GM21526 (cell line): Measurements from ENCODE around the gene PHGDH.

Source experiments
- ATAC-seq: cut with Tn5 transposase; IDR thresholded peaks from one replicate; pipeline ENCODE4 v1.9.1; 2021; ENCODE audit warnings: moderate library complexity; ENCODE audit not compliant: unreplicated experiment, low FRiP score

The PHGDH gene

DNA sequence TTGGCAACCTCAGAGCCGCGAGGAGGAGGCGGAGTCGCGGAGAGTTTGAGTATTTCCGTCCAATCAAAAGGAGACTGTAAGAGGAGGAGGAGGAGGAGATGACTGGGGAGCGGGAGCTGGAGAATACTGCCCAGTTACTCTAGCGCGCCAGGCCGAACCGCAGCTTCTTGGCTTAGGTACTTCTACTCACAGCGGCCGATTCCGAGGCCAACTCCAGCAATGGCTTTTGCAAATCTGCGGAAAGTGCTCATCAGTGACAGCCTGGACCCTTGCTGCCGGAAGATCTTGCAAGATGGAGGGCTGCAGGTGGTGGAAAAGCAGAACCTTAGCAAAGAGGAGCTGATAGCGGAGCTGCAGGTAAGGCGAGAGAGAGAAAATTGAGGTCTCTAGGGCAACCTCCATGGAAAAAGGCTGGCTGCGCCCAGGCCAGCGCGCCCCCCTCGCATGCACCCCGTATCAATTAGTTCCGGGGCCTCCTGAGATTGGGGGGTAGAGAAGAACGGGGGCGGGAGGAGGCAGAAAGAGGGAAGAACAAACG lies at the start of gene PHGDH:
PHGDH (plus strand) TSS at position 131 of the 538 bp plus-strand sequence; CDS start at position 220, 89 bp downstream.
- ATAC-seq, result peak; percentile 72

DNA sequence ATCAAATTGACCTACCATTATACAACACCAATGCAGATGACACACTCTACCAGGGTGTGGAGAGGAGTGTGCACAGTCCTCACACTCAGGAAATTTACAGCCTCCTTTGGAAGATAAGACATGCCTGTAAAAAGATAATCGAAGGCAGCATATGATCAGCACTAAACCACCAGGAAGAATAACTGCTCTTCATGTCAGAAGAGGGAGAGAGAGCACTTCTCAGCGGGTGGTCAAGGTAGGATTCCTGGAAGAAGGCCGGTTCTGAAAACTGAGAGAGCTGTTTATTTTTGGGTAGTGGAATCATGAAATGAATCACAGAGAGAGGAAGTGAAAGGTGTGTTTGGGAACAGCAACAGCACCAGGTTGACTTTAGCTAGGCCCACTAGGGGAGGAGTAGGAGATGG lies 49.7 kb upstream of the PHGDH start:
- ATAC-seq, result peak; percentile 70

DNA sequence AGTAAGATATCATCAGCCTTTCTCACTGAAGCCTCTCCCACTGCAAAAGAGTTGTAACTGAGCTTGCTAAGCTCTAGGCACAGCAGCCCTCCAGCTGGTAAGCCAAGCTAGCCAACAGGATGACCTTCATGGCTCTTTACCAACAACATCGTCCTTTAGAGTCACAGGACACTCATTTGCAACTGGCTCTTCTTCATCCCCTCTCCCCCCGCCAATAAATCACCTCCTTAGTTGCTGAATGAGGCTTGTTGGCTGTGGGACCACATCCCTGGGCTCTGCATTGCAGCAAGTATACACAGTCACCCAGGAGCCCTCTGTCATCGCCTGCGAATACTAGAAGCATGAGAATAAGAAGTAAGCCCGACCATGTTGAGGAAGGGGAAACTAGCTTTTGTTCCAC lies 47.7 kb upstream of the PHGDH start:
- no peak for ATAC-seq

DNA sequence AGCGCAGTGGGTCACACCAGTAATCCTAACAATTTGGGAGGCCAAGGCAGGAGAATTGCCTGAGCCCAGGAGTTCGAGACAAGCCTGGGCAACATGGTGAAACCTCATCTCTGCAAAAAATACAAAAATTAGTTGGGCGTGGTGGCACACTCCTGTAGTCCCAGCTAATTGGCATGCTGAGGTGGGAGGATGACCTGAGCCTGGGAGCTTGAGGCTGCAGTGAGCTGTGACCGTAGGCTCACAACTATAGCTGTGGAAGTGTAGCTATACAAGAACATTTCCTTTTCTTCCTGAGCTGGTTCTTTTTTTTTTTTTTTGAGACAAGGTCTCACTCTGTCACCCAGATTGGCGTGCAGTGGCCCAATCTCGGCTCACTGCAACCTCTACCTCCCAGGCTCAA lies 44.6 kb upstream of the PHGDH start:
- no peak for ATAC-seq

DNA sequence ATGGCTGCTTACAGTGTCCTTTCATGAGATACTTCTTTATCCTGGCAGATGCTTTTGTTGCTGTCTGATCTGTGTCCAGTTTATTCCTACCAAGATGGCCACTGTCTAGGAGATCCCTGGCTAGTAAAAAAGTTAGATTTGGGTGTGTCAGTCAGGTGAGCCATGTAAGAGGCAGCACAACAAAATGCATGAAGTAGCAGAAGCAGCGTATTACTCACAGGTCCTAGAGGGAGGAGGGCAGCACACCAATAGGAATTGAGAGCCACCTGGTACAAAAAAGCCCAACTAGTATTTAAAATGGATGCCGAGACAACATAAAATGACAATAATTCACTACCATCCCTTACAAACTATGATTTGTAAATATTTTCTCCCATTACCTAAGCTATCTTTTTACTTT lies 40.8 kb upstream of the PHGDH start:
- no peak for ATAC-seq

DNA sequence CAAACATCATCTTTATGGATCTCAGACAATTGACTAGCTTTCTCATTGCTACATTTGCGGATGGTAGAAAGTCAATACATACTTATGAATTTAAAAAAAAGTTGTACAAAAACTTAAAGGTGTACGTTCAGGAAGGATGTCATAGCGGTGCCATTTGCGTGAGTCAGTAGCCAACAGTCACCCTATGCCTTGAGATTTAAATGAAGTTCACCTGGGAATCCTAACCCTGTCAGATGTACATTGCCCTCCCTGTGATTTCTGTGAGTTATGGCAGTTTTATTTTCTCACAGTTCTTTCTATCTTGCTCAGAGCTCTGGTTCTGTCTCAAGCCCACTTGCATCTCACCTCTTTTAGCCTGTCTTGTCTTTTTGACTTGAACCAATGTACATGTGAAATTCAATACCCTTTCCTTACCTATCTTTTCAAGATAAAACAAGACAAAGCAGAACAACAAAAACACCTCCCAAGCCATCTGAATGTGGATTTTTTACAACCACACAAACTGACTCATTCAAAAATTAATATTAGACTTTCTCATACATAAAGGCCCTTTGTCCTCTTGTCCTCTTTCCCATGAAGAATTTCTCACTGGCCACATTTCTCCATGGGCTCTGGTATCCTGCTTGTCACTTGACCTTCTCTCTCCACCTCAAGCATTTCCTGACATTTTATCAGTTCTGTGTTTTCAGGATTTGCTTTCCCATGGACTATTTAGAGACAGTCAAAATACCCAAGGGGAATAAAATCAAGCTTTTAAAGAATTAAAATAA lies 38.4 kb upstream of the PHGDH start:
- ATAC-seq, result no peak

DNA sequence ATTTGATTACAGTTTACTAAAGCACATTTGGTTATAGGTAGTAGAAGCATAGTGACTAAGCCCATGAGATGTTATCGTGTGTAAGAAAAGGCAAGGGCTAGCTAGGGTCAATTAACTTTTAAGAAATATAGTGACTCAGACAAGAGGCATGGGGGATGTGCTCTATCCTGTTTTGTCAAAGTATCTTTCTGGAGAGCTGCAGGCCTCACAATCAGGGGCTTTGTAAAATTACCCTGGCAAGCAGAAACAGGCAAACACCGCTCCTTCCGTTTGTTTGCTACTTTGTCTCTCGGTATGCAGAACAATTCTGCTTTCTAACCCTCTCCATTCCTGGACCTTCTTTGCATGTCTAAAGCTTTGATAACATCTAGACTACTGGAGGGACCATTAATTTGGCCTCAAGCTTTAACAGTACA lies 37.6 kb upstream of the PHGDH start:
- ATAC-seq, result no peak

DNA sequence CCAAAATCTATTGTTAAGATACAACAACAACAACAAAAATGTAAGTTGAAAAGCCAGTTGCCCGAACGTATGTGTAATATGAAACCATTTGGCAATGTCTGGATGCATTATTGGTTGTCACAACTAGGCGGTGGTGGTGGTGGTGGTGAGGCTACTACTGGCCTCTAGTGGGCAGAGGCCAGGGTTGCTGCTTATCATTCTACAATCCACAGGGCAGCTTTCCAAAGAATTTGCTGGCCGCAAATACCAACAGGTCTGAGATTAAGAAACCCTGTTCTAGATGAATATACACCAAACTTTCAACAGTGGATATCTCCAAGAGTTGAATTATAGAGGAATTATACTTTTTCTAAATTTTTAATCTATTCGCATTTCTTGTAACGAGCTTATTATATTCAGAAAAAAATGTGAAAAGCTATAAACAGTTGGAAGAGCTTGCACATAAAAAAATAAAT lies 36.9 kb upstream of the PHGDH start:
- no peak for ATAC-seq

DNA sequence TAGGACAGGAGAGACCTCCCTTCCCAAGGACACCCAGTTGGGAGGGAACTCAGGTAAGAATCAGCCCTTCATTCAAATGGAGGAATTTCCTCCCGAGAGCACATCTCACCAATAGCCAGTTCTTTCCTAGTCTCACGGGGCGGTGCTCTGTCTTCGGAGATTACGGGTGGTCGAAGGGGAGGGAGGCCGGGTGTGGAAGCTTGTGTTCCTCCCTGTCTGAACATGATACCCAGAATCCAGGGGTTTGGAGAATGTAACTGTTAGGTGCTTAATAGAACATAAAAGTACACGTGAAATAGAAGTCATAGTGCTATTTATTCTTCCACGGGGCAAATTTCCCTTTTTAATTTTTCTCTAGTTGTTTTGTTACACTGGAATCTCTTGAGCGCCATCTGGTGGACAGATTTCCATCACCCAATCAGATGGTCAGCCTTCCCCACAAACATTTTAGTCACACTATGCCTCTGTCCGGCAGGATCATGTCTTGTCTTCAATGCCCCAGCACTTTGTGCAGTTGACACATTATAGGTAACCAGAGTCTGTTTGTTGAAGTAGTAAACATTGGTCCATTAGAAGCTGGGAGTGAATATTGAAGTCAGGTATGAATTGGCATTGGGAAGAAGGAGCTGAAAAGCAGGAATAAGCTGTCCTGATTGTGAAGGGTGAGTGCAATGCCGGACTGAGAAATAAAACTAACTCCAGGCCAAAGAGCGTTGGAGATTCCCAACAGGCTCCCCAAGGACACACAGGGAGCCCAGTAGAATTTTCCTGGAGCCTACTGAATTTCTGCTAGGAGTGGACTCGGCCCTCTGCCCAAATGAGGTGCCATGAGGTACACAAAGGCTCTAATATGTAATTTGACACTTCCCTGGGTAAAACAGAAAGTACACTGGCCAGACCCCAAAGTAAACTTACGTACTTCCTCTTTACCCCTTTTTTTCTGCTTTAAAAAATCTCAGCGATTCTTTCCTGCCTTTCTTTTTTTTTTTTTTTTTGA lies 36.1 kb upstream of the PHGDH start:
- no peak for ATAC-seq

DNA sequence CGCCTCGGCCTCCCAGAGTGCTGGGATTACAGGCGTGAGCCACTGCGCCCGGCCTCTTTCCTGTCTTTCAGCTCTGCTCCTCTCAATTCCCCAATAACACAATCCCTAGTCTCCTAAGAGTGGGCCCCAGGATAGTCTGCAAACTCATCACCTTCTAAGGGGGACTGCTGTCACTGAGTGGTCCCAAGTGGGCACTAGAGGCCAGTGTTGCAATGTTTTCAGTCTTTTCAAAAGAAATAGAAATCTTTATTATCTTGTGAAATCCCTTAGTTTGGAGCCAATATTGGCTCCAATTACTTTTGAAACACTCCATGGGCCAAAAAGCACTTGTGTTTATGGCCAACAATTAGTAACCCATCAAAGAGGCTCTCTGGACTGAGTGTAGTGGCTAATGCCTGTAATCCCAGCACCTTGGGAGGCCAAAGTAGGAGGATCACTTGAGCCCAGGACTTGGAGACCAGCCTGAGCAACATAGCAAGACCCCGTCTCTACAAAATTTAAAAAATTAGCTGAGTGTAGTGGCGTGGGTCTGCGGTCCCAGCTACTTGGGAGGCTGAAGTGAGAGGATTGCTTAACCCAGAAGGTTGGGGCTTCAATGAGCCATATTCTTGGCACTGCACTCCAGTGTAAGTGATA lies 35.0 kb upstream of the PHGDH start:
- no peak for ATAC-seq

DNA sequence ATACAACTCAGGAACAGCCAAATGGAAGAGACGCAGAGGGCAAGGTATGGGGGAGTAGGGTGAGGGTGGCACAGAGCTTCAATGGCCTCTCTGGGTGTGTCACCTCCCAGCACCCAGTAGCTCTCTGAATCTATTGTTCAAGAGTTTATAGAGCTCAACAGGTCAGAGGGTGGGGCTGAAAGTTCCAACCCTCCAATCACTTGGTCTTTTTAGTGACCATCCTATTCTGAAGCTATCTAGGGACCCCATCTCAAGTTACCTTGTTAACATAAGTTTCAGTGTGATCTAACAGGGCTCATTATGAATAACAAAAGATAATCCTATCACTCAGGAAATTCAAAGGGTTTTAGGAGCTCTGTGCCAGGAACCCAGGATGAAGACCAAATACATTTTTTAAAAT lies 32.5 kb upstream of the PHGDH start:
- no peak for ATAC-seq

DNA sequence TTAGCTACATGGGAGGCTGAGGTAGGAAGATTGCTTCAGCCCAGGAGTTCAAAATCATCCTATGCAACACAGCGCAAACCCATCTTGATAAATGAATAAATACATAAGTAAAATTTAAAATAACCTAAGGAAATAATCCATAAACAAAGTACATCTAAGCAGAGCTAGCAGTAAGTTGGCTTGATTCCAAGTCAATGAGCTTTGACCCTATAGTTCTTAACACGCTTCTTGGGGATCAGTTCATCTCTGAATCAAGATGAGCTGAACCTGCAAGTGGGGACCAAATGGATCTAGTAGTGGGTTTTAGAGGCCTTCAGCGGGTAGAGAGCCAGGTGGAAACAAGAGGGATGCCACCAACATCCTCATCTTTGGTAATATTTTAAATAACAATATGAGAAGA lies 31.5 kb upstream of the PHGDH start:
- ATAC-seq, result no peak

DNA sequence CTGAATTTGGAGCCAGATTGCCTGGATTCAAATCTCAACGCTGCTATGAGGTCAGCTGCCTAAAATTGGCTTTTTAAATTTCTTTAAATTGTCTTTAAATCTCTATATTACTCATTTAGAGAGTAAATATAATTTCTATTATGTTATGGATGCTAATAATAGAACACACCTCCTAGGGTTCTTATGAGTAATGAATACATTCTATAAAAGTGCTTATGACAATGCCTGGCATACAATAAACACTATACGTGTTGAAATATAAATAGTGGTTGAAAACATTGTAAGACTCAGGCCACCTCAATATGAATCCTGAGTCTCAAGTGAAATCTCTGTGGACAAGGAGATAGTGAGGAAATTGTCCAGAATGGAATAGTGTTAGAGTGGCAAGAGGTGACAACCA lies 31.0 kb upstream of the PHGDH start:
- ATAC-seq, result no peak

DNA sequence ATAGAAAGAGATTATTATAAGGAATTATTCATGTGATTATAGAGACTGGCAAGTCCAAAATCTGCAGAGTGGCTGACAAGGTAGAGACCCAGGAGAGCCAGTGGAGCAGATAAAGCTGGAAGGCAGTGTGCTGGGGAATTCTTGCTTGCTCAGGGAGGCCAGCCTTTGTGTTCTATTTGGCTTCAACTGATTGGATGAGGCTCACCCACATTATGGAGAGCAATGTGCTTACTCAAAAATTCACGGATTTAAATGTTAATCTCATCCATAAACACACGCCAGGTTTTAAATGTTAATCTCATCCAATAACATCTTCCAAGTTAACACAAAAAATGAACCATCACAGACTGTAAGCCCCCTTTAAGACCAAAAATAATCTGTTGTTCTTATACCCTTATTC lies 30.2 kb upstream of the PHGDH start:
- ATAC-seq, result no peak

DNA sequence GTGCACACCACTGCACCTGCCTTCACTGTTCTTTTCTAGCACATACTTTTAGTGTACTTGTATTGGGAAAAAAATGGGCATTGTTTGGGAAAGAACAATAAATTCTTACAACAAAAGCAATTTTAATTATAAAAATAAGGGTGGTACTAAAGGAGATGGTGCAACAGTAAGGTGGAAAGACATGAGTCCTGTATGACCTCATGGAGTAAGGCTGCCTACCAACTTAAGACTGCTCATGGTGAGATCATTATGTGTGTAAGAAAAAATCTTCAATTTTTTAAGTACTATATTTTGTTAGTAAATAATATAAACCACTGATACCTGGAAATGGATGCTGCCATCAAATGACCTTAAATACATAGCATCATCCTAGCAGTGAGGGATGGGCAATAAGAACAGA lies 29.6 kb upstream of the PHGDH start:
- ATAC-seq, result no peak

DNA sequence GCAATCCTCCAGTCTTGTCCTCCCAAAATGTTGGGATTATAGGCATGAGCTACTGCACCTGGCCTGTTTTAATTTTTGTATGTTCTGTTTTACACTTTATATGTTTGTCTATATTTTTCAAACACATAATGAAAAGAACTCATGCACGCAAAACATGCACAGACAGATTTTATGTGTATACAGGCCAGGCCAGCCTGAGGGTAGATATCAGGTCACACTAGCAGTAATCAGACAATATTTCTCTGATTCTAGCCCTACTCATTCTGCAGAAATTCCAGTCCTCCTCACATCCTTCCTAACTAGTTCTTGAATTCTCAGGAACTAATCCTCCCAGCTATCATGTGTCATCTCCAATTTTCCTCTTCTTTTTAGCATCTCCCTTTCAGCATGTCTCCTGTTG lies 27.8 kb upstream of the PHGDH start:
- ATAC-seq, result no peak

DNA sequence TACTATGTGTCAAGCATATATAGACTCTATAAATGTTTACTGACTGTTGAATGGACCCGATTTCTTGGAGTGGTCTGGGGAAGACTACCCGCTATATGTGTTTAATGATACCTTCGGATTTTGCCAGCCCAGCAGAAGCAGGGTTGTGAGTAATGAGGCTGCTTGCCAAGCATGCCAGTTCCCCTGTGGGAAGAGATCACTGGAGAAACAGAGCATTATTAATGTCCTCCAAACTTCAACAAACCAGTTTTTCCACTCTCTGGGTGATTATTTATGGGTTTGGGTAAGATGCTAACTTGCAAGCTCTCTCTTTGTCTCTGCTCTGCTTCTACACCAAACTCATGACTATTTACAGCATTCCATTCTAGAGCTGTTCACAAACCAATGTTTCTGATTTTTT lies 25.1 kb upstream of the PHGDH start:
- no peak for ATAC-seq

DNA sequence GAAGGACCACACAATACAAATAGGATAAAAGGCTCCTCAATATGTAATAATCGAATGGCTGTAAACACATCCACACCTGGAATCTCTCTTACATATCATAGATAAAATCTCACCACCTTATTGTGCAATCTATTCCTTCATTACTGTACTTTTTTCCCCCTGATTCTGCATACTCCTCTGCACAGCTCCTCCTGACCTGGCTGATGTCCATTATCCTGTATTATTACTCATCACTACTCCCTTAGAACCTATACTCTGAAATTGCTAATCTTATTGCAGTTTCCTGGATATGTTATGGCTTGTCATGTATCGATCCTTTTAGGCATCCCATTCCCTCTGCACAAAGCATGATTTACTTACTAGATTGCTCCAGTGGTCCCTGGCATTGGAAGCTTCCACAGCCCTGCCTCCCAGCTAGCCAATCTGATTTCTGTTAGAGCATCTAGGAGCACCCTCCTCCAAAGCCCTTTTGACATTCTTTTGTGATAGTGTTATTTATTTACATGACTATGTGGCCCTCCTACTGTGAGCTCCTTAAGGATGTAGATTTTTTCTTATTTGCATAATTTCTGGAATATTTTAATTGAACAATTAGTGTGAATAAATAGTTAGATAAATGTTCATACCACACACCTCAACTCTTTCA lies 24.2 kb upstream of the PHGDH start:
- ATAC-seq, result no peak

DNA sequence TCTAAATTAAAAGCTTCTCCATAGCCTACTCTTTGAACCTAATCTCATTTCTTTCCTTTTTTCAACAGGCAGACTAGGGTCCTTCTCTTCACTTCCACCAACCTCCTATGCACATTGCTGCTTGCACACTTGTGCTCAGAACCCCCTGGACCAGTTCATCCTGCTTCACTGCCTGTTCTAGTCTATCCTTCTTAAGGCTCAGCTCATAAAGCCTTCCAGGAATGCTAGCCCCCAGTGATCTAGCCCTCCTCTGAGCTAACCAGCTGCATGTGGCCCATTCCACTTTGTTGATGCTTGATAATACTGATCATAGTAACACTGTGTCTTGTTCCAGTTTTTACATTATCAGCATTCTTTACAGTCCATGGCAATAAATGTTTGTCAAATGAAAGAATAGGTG lies 22.9 kb upstream of the PHGDH start:
- ATAC-seq, result no peak

DNA sequence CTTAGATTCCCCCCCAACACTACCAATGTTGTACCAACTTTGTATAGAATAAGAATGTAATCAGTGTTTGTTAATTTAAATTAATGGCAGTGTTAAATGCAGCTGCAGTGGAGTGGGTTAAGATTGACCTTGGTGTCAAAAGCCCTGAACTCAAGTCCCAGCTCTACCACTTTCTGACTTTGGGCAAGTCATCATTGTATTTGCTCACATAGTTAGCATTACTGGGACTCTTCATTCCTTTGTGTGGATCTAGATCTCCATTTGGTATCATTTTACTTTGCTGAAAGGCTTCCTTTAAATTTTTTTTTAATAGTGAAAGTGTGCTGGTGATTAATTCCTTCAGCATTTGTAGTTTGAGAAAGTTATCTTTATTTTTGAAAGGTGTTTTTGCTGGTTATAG lies 22.2 kb upstream of the PHGDH start:
- no peak for ATAC-seq
